H9 (cell line): ENCODE results near the gene SLC23A2. TPM values are rescaled to one million over a fixed set of nuclear protein-coding genes. Genes with fewer than 3 reads are reported as not detected.

Experiments
- DNase-seq: peaks from one replicate; pipeline ENCODE4 v3.0.0-alpha.2; 2017
- H2AFZ ChIP-seq: one replicate; pipeline ENCODE4 v1.6.1; 2013; ENCODE audit warnings: mild to moderate bottlenecking, low read length, control low read depth, moderate library complexity
- H2AK5ac ChIP-seq: 2 replicates; pipeline ENCODE4 v1.6.1; 2013; ENCODE audit warnings: low read length, control low read depth, mixed read lengths; ENCODE audit not compliant: insufficient read length
- H2BK120ac ChIP-seq: one replicate; pipeline ENCODE4 v1.6.1; 2013; ENCODE audit warnings: low read depth, mild to moderate bottlenecking, low read length, control low read depth, inconsistent platforms; ENCODE audit not compliant: poor library complexity, severe bottlenecking
- H2BK12ac ChIP-seq: 2 replicates; pipeline ENCODE4 v1.6.1; 2013; ENCODE audit warnings: low read length, control low read depth, mixed read lengths, low read depth; ENCODE audit not compliant: insufficient read length
- H2BK15ac ChIP-seq: 2 replicates; pipeline ENCODE4 v1.6.1; 2013; ENCODE audit warnings: low read depth, low read length, control low read depth
- H2BK20ac ChIP-seq: one replicate; pipeline ENCODE4 v1.6.1; 2013; ENCODE audit warnings: low read depth, mild to moderate bottlenecking, low read length, control low read depth, inconsistent platforms; ENCODE audit not compliant: poor library complexity, severe bottlenecking
- H2BK5ac ChIP-seq: 2 replicates; pipeline ENCODE4 v1.6.1; 2013; ENCODE audit warnings: low read length, control low read depth, mixed read lengths; ENCODE audit not compliant: insufficient read length
- H3K14ac ChIP-seq: 2 replicates; pipeline ENCODE4 v1.6.1; 2013; ENCODE audit warnings: low read length, control low read depth; ENCODE audit not compliant: insufficient read depth
- H3K18ac ChIP-seq: 2 replicates; pipeline ENCODE4 v1.6.1; 2013; ENCODE audit warnings: low read depth, mild to moderate bottlenecking, mixed read lengths, low read length, control low read depth; ENCODE audit not compliant: insufficient read length
- H3K23ac ChIP-seq: 2 replicates; pipeline ENCODE4 v1.6.1; 2013; ENCODE audit warnings: low read length, control low read depth, mixed read lengths, low read depth; ENCODE audit not compliant: insufficient read length
- H3K23me2 ChIP-seq: 2 replicates; pipeline ENCODE4 v1.6.1; 2013; ENCODE audit warnings: low read depth, mild to moderate bottlenecking, mixed read lengths, low read length, control low read depth; ENCODE audit not compliant: insufficient read length, poor library complexity, severe bottlenecking
- H3K27ac ChIP-seq: 2 replicates; pipeline ENCODE4 v1.5.1; 2013; ENCODE audit warnings: low read length, control low read depth, mixed read lengths, low read depth; ENCODE audit not compliant: insufficient read length
- H3K27me3 ChIP-seq: 2 replicates; pipeline ENCODE4 v1.6.1; 2013; ENCODE audit warnings: low read length, control low read depth, inconsistent platforms; ENCODE audit not compliant: insufficient read depth
- H3K4ac ChIP-seq: 2 replicates; pipeline ENCODE4 v1.6.1; 2013; ENCODE audit warnings: low read depth, mild to moderate bottlenecking, control low read depth, inconsistent platforms, low read length, moderate library complexity
- H3K4me1 ChIP-seq: 2 replicates; pipeline ENCODE4 v1.6.1; 2013; ENCODE audit warnings: low read length, control low read depth, inconsistent platforms; ENCODE audit not compliant: insufficient read depth
- H3K4me2 ChIP-seq: 2 replicates; pipeline ENCODE4 v1.6.1; 2013; ENCODE audit warnings: low read length, control low read depth, mixed read lengths; ENCODE audit not compliant: insufficient read length, insufficient read depth
- H3K56ac ChIP-seq: 2 replicates; pipeline ENCODE4 v1.6.1; 2013; ENCODE audit warnings: low read depth, mild to moderate bottlenecking, mixed read lengths, low read length, control low read depth; ENCODE audit not compliant: insufficient read length
- H3K79me1 ChIP-seq: 2 replicates; pipeline ENCODE4 v1.6.1; 2013; ENCODE audit warnings: low read depth, mild to moderate bottlenecking, moderate library complexity, low read length, control low read depth, inconsistent platforms; ENCODE audit not compliant: insufficient read depth, poor library complexity, severe bottlenecking
- H3K79me2 ChIP-seq: 2 replicates; pipeline ENCODE4 v1.6.1; 2013; ENCODE audit warnings: low read length, control low read depth, inconsistent platforms; ENCODE audit not compliant: insufficient read depth
- H3K9ac ChIP-seq: 2 replicates; pipeline ENCODE4 v1.6.1; 2013; ENCODE audit warnings: low read length, control low read depth, mixed read lengths; ENCODE audit not compliant: insufficient read length; ENCODE audit errors: extremely low read depth
- H3K9me3 ChIP-seq: one replicate; pipeline ENCODE4 v1.6.1; 2013; ENCODE audit warnings: low read depth, low read length, inconsistent platforms; ENCODE audit not compliant: control insufficient read depth
- H3T11ph ChIP-seq: one replicate; pipeline ENCODE4 v1.6.1; 2013; ENCODE audit warnings: mild to moderate bottlenecking, low read length, control low read depth, inconsistent platforms
- H4K20me1 ChIP-seq: one replicate; pipeline ENCODE4 v1.6.1; 2013; ENCODE audit not compliant: control insufficient read depth, insufficient read length, insufficient read depth
- H4K5ac ChIP-seq: 2 replicates; pipeline ENCODE4 v1.6.1; 2013; ENCODE audit warnings: low read depth, mild to moderate bottlenecking, mixed read lengths, low read length, control low read depth; ENCODE audit not compliant: insufficient read length
- H4K8ac ChIP-seq: replicated peaks from 2 replicates; pipeline ENCODE4 v1.6.1; 2013; ENCODE audit warnings: low read length, control low read depth, mixed read lengths, low read depth; ENCODE audit not compliant: insufficient read length
- H4K91ac ChIP-seq: 2 replicates; pipeline ENCODE4 v1.6.1; 2013; ENCODE audit warnings: low read depth, mild to moderate bottlenecking, moderate library complexity, mixed read lengths, low read length, control low read depth; ENCODE audit not compliant: insufficient read length
- H3K27ac Mint-ChIP-seq, 3 experiments: 2 replicates in 2 of 3; 3 replicates in 1 of 3; pipeline ENCODE4 v1.8.0; 2020 to 2021; ENCODE audit warnings: mixed read lengths in 3 of 3, mild to moderate bottlenecking in 1 of 3, moderate library complexity in 1 of 3
- H3K27me3 Mint-ChIP-seq: 2 replicates; pipeline ENCODE4 v1.8.0; 2021; ENCODE audit warnings: low read depth, mild to moderate bottlenecking, moderate library complexity, mixed read lengths
- H3K36me3 Mint-ChIP-seq, 3 experiments: 2 replicates in 2 of 3; 3 replicates in 1 of 3; pipeline ENCODE4 v1.8.0; 2020 to 2021; ENCODE audit warnings: low read depth in 3 of 3, mixed read lengths in 3 of 3; ENCODE audit not compliant: insufficient read depth in 1 of 3
- H3K4me1 Mint-ChIP-seq, 2 experiments: 2 replicates each; pipeline ENCODE4 v1.8.0; 2020; ENCODE audit warnings: mixed read lengths in 2 of 2
- H3K4me3 Mint-ChIP-seq, 2 experiments: 2 replicates in 1 of 2; 3 replicates in 1 of 2; pipeline ENCODE4 v1.8.0; 2020 to 2021; ENCODE audit warnings: mild to moderate bottlenecking in 2 of 2, mixed read lengths in 2 of 2, moderate library complexity in 1 of 2
- H3K9me3 Mint-ChIP-seq, 2 experiments: 2 replicates in 1 of 2; 3 replicates in 1 of 2; pipeline ENCODE4 v1.8.0; 2020; ENCODE audit warnings: mild to moderate bottlenecking in 2 of 2, mixed read lengths in 2 of 2, moderate library complexity in 1 of 2
- CTCF ChIP-seq: fragments of 200-600 bp; sonication (generic); conservative IDR thresholded peaks from 3 replicates; pipeline ENCODE4 v1.8.0; 2021; ENCODE audit warnings: antibody characterized with exemption, mild to moderate bottlenecking
- WGBS: extraction: QIAGEN DNeasy Blood & Tissue Kit; methylation state at CpG from one replicate; pipeline ENCODE4 v1.1.7; 2013; ENCODE audit warnings: missing lambda C conversion rate, low lambda C conversion rate, mixed read lengths; ENCODE audit not compliant: insufficient read length; ENCODE audit errors: extremely low coverage; 5-methylcytosine and 5-hydroxymethylcytosine counted together
- total RNA-seq: library from RNA; stranded (reverse); gene quantifications from 2 replicates; pipeline ENCODE4 v1.2.1, GENCODE V29; 2021

Gene SLC23A2
- total RNA-seq, 1 experiment from 2014 or later = 16.5 TPM

- no peak overlapping the region; a peak in 1 of 7 replicates for H3K27ac Mint-ChIP-seq
- no peak overlapping the region for H3K14ac ChIP-seq
Measured at GRCh38 chr20:4844325-4844724, 157.0 kb downstream of the SLC23A2 start.

More at GRCh38 chr20:4844325-4844724, 157.0 kb downstream of the SLC23A2 start:
- Mint-ChIP-seq H3K4me1 (no peaks in the 10 kb centered on the region), H3K36me3 (no peaks in the 10 kb centered on the region; a peak in 1 of 7 replicates), H3K9me3 (peaks cover 3 to 6% of the 10 kb centered on the region in 2 experiments; a peak in 2 of 5 replicates), H3K27me3 (peaks cover 5% of the 10 kb centered on the region), H3K4me3 (no peak overlapping the region)
- H3K4ac ChIP-seq = no peak overlapping the region
- H2BK20ac ChIP-seq = no peak overlapping the region
- no peak for TF ChIP-seq CTCF
- no peaks in the 10 kb centered on the region for H3K9me3 ChIP-seq
- H2BK120ac ChIP-seq = no peak overlapping the region
- no peak overlapping the region for H3K4me2 ChIP-seq
- H4K8ac ChIP-seq = no peak overlapping the region
- H2BK5ac ChIP-seq = no peak overlapping the region
- WGBS = no CpG with 5 or more reads among the region's 4 CpGs
- no peak overlapping the region for H4K5ac ChIP-seq
- H3K4me1 ChIP-seq = no peaks in the 10 kb centered on the region
- no peak overlapping the region for H3T11ph ChIP-seq
- DNase-seq = no peak
- no peak overlapping the region for H4K91ac ChIP-seq
- H2BK12ac ChIP-seq = no peak overlapping the region
- H3K9ac ChIP-seq = no peak overlapping the region
- H2AK5ac ChIP-seq = no peak overlapping the region
- no peaks in the 10 kb centered on the region for H3K23me2 ChIP-seq
- H3K18ac ChIP-seq = no peak overlapping the region
- H3K23ac ChIP-seq = no peak overlapping the region
- H4K20me1 ChIP-seq = no peaks in the 10 kb centered on the region
- no peak overlapping the region for H3K27ac ChIP-seq
- H3K27me3 ChIP-seq = no peaks in the 10 kb centered on the region
- H2AFZ ChIP-seq = no peak overlapping the region
- no peak overlapping the region for H3K56ac ChIP-seq
- no peak overlapping the region for H2BK15ac ChIP-seq
- no peaks in the 10 kb centered on the region for H3K79me2 ChIP-seq
- H3K79me1 ChIP-seq = no peaks in the 10 kb centered on the region
